Prostate gland (tissue), 2 donors: ENCODE measurements around the gene LRBA. TPM values are rescaled to one million over a fixed set of nuclear protein-coding genes. Genes with fewer than 3 reads are reported as not detected.

Source experiments
- DNase-seq: peaks from one replicate; pipeline ENCODE4 v3.0.0-alpha.2; 2019; ENCODE audit warnings: low spot score
- H3K27ac ChIP-seq, 2 donors: fragments of 200-600 bp; sonication (generic); 2 replicates each; pipeline ENCODE4 v1.5.1; 2017 to 2019
- H3K27me3 ChIP-seq: fragments of 200-600 bp; sonication (generic); replicated peaks from 2 replicates; pipeline ENCODE4 v1.5.1; 2019; ENCODE audit not compliant: insufficient read depth
- H3K36me3 ChIP-seq, 2 donors: fragments of 200-600 bp; sonication (generic); 1 replicate in 1 of 2; 2 replicates in 1 of 2; pipeline versions ENCODE4 v1.5.1 to v1.8.1; 2017 to 2019
- H3K4me1 ChIP-seq: fragments of 200-600 bp; sonication (generic); replicated peaks from 2 replicates; pipeline ENCODE4 v1.5.1; 2019
- H3K4me3 ChIP-seq, 2 donors: fragments of 200-600 bp; sonication (generic); 2 replicates each; pipeline ENCODE4 v1.5.1; 2017 to 2019
- H3K9me3 ChIP-seq: fragments of 200-600 bp; sonication (generic); 2 replicates; pipeline ENCODE4 v1.5.1; 2017
- POLR2A ChIP-seq: fragments of 450-650 bp; IDR thresholded peaks from one replicate; pipeline ENCODE4 v1.6.1; 2016; ENCODE audit warnings: antibody characterized with exemption, mild to moderate bottlenecking
- POLR2AphosphoS5 ChIP-seq: sonication (generic); formaldehyde crosslinking; IDR thresholded peaks from one replicate; pipeline ENCODE4 v1.6.1; 2017; ENCODE audit warnings: antibody characterized with exemption
- WGBS: methylation state at CpG from one replicate; pipeline ENCODE4 v1.1.5; 2018; 5-methylcytosine and 5-hydroxymethylcytosine counted together
- intact Hi-C: fragments of 100-400 bp; cut with DNase I; formaldehyde crosslinking; loops from one replicate; pipeline ENCODE4 v1.14.2; 2022
- total RNA-seq, 2 donors: library from RNA; depleted of rRNA; stranded (reverse); fragments of >200 nt; gene quantifications; one replicate each; pipeline ENCODE4 v1.1.0, GENCODE V29; 2016
- TF ChIP-seq, protein P1 (sequence below), 4 experiments: fragments of 200-600 bp in 2 of 4; fragments of 450-650 bp in 2 of 4; sonication (generic) in 2 of 4; IDR thresholded peaks; 1 replicate in 3 of 4; 2 replicates in 1 of 4; pipeline ENCODE4 v1.5.1; 2016 to 2019; ENCODE audit warnings: antibody characterized with exemption in 4 of 4, mild to moderate bottlenecking in 2 of 4, moderate library complexity in 2 of 4

LRBA gene
- total RNA-seq, 2 donors from 2014 or later: 69.8 to 79.8 TPM

DNA sequence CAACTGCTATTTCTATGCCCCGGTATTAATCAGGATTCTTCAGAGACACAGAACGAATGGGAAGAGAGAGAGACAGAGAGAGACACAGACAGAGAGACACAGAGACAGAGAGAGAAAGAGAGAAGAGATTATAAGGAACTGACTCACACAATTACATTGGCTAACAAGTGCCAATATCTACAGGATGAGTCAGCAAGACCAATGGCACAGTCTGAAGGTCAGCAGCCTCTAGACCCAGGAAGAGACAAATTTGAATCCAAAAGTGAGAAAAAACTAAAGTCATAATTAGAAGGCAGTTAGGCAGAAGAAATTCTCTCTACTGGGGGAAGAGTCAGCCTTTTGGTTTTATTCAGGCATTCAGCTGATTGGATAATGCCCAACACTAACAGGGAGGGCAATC lies 245.8 kb downstream of the LRBA start:
- 97% methylated on average over 2 of the region's 2 CpGs for WGBS
- no peaks in the 10 kb centered on the region for H3K9me3 ChIP-seq

DNA sequence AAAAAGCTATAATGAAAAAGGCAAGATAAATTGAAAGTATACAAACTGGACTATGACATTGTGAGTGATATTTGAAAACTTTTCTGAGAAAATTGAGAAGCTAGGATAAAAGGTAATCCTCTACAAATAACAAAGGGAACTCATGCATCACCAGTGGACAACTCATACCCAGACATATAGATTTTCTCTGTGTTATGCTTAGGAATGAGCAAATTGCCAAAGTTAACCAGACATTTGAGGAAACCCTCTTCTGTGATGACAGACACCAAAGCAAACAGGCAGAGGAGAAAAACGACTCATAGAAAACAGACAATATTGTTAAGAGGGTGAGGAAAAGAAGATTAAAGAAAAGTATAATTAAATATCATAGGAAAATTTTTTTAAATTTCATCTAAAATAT lies 246.6 kb downstream of the LRBA start:
- no peak for DNase-seq
- Histone ChIP-seq H3K27me3 (no peaks in the 10 kb centered on the region), H3K36me3 (no peaks in the 10 kb centered on the region), H3K27ac (no peak overlapping the region), H3K9me3 (no peaks in the 10 kb centered on the region), H3K4me1 (no peaks in the 10 kb centered on the region), H3K4me3 (no peak overlapping the region)
- 87% methylated on average over 1 of the region's 1 CpG for WGBS
- TF ChIP-seq POLR2AphosphoS5 (no peak), POLR2A (no peak)
- TF ChIP-seq, protein P1, sequence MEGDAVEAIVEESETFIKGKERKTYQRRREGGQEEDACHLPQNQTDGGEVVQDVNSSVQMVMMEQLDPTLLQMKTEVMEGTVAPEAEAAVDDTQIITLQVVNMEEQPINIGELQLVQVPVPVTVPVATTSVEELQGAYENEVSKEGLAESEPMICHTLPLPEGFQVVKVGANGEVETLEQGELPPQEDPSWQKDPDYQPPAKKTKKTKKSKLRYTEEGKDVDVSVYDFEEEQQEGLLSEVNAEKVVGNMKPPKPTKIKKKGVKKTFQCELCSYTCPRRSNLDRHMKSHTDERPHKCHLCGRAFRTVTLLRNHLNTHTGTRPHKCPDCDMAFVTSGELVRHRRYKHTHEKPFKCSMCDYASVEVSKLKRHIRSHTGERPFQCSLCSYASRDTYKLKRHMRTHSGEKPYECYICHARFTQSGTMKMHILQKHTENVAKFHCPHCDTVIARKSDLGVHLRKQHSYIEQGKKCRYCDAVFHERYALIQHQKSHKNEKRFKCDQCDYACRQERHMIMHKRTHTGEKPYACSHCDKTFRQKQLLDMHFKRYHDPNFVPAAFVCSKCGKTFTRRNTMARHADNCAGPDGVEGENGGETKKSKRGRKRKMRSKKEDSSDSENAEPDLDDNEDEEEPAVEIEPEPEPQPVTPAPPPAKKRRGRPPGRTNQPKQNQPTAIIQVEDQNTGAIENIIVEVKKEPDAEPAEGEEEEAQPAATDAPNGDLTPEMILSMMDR (IDR thresholded peaks at IDR 0.05): no peak
- intact Hi-C loops: no loop called here

More for the DNA sequence above, 245.8 kb downstream of the LRBA start:
- H3K4me3 ChIP-seq: no peak overlapping the region
- H3K4me1 ChIP-seq: no peaks in the 10 kb centered on the region
- no peaks in the 10 kb centered on the region for H3K27me3 ChIP-seq
- H3K36me3 ChIP-seq: no peaks in the 10 kb centered on the region
- no peak overlapping the region for H3K27ac ChIP-seq
- no peak for TF ChIP-seq POLR2A
- TF ChIP-seq, protein P1 (IDR thresholded peaks at IDR 0.05): no peak
- no peak for TF ChIP-seq POLR2AphosphoS5
- no peak for DNase-seq
- intact Hi-C loops: no loop called here

DNA sequence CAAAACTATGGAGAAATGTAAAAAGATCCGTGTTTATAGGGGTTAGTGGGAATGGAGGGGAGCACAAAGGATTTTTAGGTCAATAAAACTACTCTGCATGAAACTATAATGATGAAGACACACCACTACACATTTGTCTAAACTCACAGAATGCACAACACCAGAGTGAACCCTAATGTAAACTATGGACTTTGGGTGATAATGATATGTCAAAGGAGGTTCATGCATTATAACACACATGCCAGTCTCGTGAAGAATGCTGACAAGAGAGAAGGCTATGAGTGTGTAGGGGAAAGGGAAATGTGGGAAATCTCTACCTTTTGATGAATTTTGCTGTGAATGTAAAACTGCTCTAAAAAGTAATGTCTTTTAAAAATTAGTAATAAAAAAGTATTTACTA lies 249.9 kb downstream of the LRBA start:
- intact Hi-C loops: no loop called here
- TF ChIP-seq POLR2AphosphoS5 (no peak), POLR2A (no peak)
- TF ChIP-seq, protein P1 (IDR thresholded peaks at IDR 0.05): no peak
- Histone ChIP-seq H3K4me3 (no peak overlapping the region), H3K27ac (no peak overlapping the region), H3K9me3 (no peaks in the 10 kb centered on the region), H3K27me3 (no peaks in the 10 kb centered on the region), H3K36me3 (no peaks in the 10 kb centered on the region), H3K4me1 (no peaks in the 10 kb centered on the region)
- no peak for DNase-seq
- WGBS: 87% methylated on average over 2 of the region's 2 CpGs

DNA sequence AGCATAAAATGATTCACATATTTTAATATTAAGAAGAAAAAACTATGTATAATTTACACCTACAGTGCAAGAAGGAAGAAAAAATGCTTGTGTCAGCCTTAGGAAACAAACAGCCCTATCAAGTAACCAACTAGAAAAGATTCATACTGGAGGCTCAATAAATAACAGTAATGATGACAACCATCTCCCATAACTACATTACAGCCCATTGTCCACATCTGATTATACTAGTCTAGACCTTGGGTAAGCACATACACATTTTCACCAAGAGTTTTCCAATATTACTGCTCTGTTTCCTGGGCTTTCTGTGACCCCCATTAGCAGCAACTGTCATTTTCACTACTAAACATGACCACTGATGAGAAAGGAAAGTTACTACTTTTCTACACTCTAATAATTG lies 263.4 kb downstream of the LRBA start:
- no peaks in the 10 kb centered on the region for H3K27me3 ChIP-seq
- H3K36me3 ChIP-seq: no peaks in the 10 kb centered on the region
- DNase-seq: no peak
- H3K4me3 ChIP-seq: no peak overlapping the region
- H3K9me3 ChIP-seq: no peaks in the 10 kb centered on the region
- H3K27ac ChIP-seq: no peak overlapping the region
- no peak for TF ChIP-seq POLR2AphosphoS5
- TF ChIP-seq, protein P1 (IDR thresholded peaks at IDR 0.05): no peak
- TF ChIP-seq POLR2A: no peak
- intact Hi-C loops: no loop called here
- no peaks in the 10 kb centered on the region for H3K4me1 ChIP-seq

DNA sequence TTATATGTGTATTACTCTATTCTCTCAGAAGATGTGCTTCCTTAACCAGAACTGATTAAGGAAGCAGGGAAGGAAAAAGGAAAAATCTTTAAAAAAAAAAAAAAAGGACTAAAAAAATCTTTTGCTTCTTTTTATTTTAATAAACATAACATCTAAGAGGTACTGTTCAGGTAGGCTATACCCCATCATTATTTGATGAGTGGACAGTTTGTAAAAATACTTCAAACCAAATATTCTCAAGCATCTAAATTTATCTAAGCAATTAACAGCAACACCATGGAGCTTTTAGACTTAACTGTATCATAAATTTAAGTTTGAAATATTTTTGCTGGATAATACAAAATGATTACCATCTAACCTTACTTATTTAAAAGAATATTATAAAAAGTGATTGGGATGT lies 264.3 kb downstream of the LRBA start:
- intact Hi-C loops: no loop called here
- no peak for DNase-seq
- Histone ChIP-seq H3K9me3 (no peaks in the 10 kb centered on the region), H3K27ac (no peak overlapping the region), H3K4me3 (no peak overlapping the region), H3K36me3 (no peaks in the 10 kb centered on the region), H3K27me3 (no peaks in the 10 kb centered on the region), H3K4me1 (no peaks in the 10 kb centered on the region)
- TF ChIP-seq POLR2A: no peak
- TF ChIP-seq POLR2AphosphoS5: no peak
- TF ChIP-seq, protein P1 (IDR thresholded peaks at IDR 0.05): no peak
